Measurements from ENCODE around the gene ESF1.

ESF1 gene

GRCh38 chr20:13717631-13718044, 67.1 kb downstream of the ESF1 start:
- no peak for DNase-seq (ENCODE audit: low read depth in 1 of 2, low spot score in 1 of 2)
- no peak for TF ChIP-seq SPI1 (IDR thresholded peaks at IDR 0.05; ENCODE audit: borderline replicate concordance, low read depth)
- no peak for TF ChIP-seq GABPA (IDR thresholded peaks at IDR 0.05; ENCODE audit: low read depth)
- TF ChIP-seq CTCF (IDR thresholded peaks at IDR 0.05; ENCODE audit: insufficient read depth, low read length), result no peak
- no peak for TF ChIP-seq POLR2AphosphoS5 (IDR thresholded peaks at IDR 0.05; ENCODE audit: low read depth)
- no peak for TF ChIP-seq REST (IDR thresholded peaks at IDR 0.05; ENCODE audit: insufficient replicate concordance, low read depth)
- no peak overlapping the region for H3K4me3 ChIP-seq (replicated peaks; ENCODE audit: insufficient read depth, low read length)
- H3K27me3 ChIP-seq (ENCODE audit: insufficient read depth, poor library complexity, severe bottlenecking), result no peaks in the 10 kb centered on the region
- H3K27ac ChIP-seq (replicated peaks), result no peak overlapping the region

GRCh38 chr20:13715171-13715570, 69.5 kb downstream of the ESF1 start:
- Histone ChIP-seq H3K27ac (replicated peaks) (no peak overlapping the region), H3K27me3 (ENCODE audit: insufficient read depth, poor library complexity, severe bottlenecking) (no peaks in the 10 kb centered on the region), H3K4me3 (replicated peaks; ENCODE audit: insufficient read depth, low read length) (no peak overlapping the region)
- TF ChIP-seq REST (IDR thresholded peaks at IDR 0.05; ENCODE audit: insufficient replicate concordance, low read depth), result no peak
- TF ChIP-seq GABPA (IDR thresholded peaks at IDR 0.05; ENCODE audit: low read depth), result no peak
- TF ChIP-seq POLR2AphosphoS5 (IDR thresholded peaks at IDR 0.05; ENCODE audit: low read depth), result no peak
- TF ChIP-seq CTCF (IDR thresholded peaks at IDR 0.05; ENCODE audit: insufficient read depth, low read length), result no peak
- TF ChIP-seq SPI1 (IDR thresholded peaks at IDR 0.05; ENCODE audit: borderline replicate concordance, low read depth), result no peak
- no peak for DNase-seq (ENCODE audit: low read depth in 1 of 2, low spot score in 1 of 2)

- no peak for DNase-seq (ENCODE audit: low read depth in 1 of 2, low spot score in 1 of 2)
- Histone ChIP-seq H3K27me3 (ENCODE audit: insufficient read depth, poor library complexity, severe bottlenecking) (no peaks in the 10 kb centered on the region), H3K27ac (replicated peaks) (no peak overlapping the region), H3K4me3 (replicated peaks; ENCODE audit: insufficient read depth, low read length) (no peak overlapping the region)
- TF ChIP-seq SPI1 (IDR thresholded peaks at IDR 0.05; ENCODE audit: borderline replicate concordance, low read depth) (no peak), CTCF (IDR thresholded peaks at IDR 0.05; ENCODE audit: insufficient read depth, low read length) (no peak), POLR2AphosphoS5 (IDR thresholded peaks at IDR 0.05; ENCODE audit: low read depth) (no peak), REST (IDR thresholded peaks at IDR 0.05; ENCODE audit: insufficient replicate concordance, low read depth) (no peak), GABPA (IDR thresholded peaks at IDR 0.05; ENCODE audit: low read depth) (no peak)
These were observed 76.5 kb downstream of the ESF1 start for GRCh38 chr20:13708234-13708633.
